T-helper 1 cell (primary cell): ENCODE measurements around the gene KRT8.
"Not testable (repeated sequence)": the region's sequence is repeated elsewhere in the genome, so short reads cannot be mapped to it uniquely, and the experiment has no call there.

ENCODE experiments used
- DNase-seq, 5 donors: peaks; one replicate each; pipeline ENCODE4 v3.0.0-alpha.2; 2012 to 2020

Gene KRT8

GRCh38 chr12:52873832-52874572 lies 30.9 kb downstream of the KRT8 start:
- peak; percentile 17 to 32 (median 28) for DNase-seq

- no peak for DNase-seq
These were observed 31.4 kb downstream of the KRT8 start for GRCh38 chr12:52873513-52873831.

GRCh38 chr12:52872644-52873389 lies 32.1 kb downstream of the KRT8 start:
- DNase-seq, result no peak

GRCh38 chr12:52871291-52872039 lies 33.4 kb downstream of the KRT8 start:
- DNase-seq, result no peak

GRCh38 chr12:52870361-52871290 lies 34.2 kb downstream of the KRT8 start:
- peak; percentile 38 to 71 (median 55) for DNase-seq

- peak in 2 of 5 donors; percentile 14 to 37 for DNase-seq
These were observed 37.2 kb downstream of the KRT8 start for GRCh38 chr12:52867642-52868041.

- no peak for DNase-seq
These were observed 37.7 kb downstream of the KRT8 start for GRCh38 chr12:52867152-52867551.

- DNase-seq, result no peak
These were observed 39.6 kb downstream of the KRT8 start for GRCh38 chr12:52865090-52865944.

- no peak for DNase-seq
These were observed 42.9 kb downstream of the KRT8 start for GRCh38 chr12:52862023-52862422.

GRCh38 chr12:52861511-52861910 lies 43.4 kb downstream of the KRT8 start:
- no peak for DNase-seq

- no peak for DNase-seq
These were observed 44.6 kb downstream of the KRT8 start for GRCh38 chr12:52860102-52860823.

- no peak for DNase-seq
These were observed 47.4 kb downstream of the KRT8 start for GRCh38 chr12:52857500-52857899.

GRCh38 chr12:52856787-52857186 lies 48.1 kb downstream of the KRT8 start:
- no peak for DNase-seq

- not testable (repeated sequence) for DNase-seq
These were observed 48.8 kb downstream of the KRT8 start for GRCh38 chr12:52856077-52856476.

- DNase-seq, result no peak
These were observed 53.1 kb downstream of the KRT8 start for GRCh38 chr12:52851787-52852186.

- no peak for DNase-seq
These were observed 54.2 kb downstream of the KRT8 start for GRCh38 chr12:52850681-52851080.

GRCh38 chr12:52849511-52849910 lies 55.4 kb downstream of the KRT8 start:
- DNase-seq, result no peak

- DNase-seq, result no peak
These were observed 56.1 kb downstream of the KRT8 start, which contains the start of gene KRT78 for GRCh38 chr12:52848661-52849255. KRT78 (minus strand) TSS chr12:52848994; CDS start chr12:52848930, 64 bp downstream.

GRCh38 chr12:52847335-52848102 lies 57.4 kb downstream of the KRT8 start:
- no peak for DNase-seq
